Stimulated activated CD4-positive, alpha-beta T cell treated with anti-CD3 and anti-CD28 coated beads, TNF-alpha, amount 100 ng/mL, for 4 hours (primary cell): Measurements from ENCODE around the gene RBM4B.

Source experiments
- DNase-seq, 3 experiments: peaks; one replicate each; pipeline ENCODE4 v3.0.0-alpha.2; 2020; ENCODE audit warnings: low read depth in 3 of 3

The RBM4B gene

DNA sequence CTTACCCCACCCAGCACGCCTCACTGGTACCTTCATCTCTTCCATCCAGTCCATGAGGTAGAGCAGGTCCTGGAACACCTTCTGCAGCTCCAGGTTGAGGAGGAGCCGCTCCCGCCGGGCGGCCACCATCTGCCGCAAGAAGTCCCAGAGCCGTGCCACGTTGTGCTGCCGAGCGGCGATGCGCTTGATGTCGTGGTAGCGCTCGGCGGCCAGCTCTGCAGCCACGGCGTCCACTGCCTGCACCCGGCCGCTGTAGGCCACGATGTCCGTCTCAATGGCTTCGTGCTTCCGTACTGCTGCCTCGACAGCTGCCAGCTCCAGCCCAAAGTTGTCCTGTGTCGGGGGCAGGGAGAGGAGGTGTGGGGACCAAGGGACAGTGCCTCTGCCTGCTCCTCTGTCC, 29.8 kb upstream of the RBM4B start:
- DNase-seq = no peak

DNA sequence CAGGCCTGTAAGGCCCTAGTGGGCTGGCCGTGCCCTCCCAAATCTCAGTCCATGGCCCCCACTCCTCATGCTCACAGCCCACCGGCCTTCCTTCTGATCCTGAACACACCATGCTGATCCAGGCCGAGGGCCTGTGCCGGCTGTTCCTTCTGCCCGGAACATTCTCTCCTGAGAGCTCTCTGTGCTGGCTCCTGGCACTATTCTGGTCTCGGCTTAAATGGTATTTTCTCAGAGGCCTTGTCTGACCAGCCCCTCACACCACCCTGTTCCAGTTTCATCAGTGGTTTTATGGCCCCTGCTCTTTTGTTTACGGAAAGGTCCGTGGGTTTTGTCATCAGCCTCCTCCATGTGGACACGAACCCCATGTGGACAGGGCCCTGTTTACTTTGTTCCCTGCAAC, 29.3 kb upstream of the RBM4B start:
- DNase-seq = no peak

DNA sequence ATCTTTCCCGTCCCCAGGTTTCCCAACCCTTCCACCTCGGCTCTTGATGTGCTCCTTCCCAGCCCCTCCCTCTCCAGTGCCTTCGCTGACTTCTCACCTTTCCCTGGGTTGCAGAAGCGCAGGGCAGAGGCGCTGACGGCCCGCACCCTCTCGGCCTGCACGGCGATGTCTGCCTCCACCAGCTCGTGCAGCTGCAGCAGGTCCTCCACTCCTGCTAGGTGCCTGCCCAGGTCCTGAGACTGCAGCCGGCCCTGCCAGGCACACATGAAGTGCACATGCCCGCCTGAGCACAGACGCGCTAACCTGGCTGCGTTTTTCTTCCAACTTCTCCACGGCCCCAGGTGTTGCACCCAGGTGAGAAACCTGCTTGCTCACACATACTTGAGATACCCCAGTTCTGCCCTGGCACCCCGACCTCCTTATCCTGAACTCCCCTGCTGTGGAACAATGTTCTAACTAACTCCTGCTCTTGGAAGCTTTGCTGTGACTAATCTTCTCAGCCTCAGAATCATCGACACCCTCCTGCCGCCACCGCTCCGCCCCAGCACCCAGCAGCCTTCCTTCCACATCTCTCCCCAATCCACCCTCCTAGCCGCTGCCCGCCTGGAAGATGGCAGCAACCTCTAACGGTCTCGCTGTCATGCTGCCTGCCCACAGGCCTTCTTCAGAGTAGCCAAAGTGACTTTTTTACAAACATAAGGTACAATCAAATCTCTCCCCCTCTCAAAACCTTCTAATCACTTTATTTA, 28.1 kb upstream of the RBM4B start:
- no peak for DNase-seq

DNA sequence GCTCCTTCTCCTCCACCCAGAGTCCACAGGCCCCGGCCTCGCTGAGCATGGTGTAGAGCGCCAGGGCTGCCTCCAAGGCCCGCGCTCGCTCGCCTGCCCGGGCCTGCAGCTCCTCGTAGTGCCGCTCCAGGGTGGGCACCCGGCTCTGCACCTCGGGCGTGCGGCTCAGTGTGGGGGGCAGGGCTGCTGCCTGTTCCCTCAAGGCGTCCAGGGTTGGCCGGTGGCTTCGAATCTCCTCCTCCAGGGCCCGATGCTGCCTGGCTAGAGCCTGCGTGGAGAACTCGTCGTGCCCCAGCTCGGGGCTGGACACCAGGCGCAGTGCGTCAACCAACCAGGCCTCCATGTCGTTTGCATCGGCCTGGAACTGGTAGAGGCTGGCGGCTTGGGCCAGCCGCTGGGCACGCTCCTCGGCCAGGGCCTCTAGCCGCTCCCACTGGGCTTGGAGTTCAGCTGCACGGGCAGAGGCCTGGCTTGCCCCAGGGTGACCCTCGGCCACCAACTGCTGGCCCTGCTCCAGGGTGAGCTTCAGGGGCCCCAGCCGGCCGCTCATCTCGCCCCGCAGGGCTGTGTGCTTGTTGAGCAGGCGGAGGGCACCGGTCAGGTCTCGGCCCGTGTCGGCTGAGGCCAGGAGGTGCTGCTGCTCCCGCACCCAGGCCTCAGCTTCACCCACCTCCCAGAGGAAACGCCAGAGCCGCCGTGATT, 27.1 kb upstream of the RBM4B start:
- DNase-seq = no peak

DNA sequence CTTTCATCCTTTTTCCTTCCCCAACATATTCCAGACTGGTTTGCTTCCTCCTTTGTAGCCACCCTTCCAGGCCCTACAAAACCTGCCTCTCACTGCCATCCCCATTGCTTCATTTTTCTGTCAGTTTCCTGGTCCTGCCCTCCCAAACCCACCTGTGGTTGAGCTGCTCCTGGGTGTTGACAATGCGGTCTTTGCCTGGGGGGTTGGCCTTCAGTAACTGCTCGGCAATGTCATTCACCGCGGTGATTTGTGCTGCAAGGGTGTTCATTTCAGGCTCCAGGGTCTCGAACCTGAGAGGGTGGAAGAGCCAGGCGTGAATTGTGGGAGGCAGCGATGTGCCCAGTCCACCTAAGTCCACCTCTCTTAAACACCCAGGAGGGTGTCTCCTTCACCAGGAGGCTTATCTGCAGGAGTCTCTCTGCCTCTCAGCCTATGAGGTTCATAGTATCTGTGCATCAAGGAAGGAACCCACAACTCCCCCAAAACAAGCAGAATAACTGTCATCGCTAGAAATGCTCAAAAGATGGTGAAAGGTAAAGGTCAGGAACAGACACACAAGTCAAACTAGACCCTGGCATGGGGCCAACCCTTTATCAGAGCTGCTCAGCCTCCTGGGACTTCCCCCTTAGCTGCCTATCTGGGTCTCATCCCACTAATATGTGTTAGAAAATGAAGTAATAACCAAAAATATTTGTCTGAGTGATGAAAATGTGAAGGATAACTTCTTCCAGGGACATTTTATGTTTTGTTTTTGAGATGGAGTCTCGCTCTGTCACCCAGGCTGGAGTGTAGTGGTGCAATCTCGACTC, 23.9 kb upstream of the RBM4B start:
- no peak for DNase-seq

DNA sequence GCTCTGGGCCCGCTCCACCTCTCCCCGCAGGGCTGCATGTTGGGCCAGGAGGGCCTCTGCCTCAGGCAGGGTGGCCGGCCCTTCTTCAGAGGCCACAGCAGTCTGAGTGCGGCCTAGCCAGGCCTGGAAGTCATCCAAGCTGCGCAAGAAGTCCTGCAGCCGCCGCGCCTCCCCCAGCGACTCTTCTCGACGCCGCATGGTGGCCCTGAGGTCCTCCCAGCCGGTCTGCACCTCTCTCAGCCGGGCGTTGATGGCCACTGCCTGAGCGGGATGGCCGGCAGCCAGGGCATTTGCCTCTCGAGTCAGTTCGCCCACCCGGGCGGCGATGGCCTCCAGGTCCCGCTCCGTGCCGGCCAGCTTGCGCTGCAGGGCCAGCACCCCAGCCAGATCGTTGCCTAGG, 23.1 kb upstream of the RBM4B start:
- DNase-seq = no peak

DNA sequence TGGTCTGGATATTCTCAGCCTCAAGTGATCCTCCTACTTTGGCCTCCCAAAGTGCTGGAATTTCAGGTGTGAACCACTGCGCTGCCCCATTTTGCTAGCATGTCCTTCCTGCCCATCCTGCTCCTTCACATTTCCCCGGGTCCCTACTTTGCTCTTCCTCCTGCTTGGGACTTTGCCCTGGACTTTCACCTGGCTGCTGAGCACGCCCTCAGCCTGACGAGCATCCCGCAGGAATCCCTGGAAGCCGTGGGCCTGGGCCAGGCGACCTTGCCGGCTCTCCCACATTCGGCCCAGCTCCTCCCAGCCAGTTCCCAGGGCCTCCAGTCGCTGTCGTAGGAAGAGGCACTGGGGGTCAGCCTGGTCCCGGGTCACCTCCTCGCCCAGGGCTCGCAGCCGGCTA, 22.6 kb upstream of the RBM4B start:
- DNase-seq = no peak

DNA sequence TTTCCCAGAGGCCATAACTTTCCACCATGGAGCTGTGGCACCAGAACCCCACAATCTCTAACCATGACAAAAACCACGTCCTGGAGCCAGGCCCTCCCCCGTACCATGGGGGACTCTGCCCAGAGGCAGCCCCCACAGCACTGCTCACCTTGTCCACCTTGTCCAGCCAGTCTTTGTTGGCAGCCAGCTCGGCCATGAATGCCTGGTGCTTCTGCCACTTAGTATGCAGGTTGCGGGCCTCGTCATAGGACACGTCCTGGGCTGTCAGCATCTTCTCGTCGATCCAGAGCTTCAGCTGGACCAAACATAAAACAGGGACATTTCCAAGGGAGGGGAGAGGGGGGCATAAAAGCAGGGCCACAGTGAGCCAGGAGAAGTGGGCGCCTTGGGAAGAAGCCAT, 20.8 kb upstream of the RBM4B start:
- DNase-seq = no peak

DNA sequence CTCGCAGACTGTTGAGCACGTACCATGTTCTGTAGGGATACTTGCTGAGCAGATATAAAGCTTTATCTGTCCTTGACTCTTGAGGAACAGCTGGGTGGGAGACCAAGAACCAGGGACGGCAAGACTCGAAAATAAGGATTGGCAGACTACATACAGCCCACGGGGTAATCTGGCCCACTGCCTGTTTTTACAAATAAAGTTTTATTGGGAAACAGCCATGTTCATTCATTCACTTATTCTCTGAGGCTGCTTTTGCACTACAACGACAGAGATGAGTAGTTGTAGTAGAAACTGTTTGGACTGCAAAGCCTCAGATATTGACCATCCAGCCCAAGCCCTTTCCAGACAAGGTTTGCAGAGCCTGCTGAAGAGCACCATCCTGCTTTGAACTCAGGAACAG, 20.3 kb upstream of the RBM4B start:
- DNase-seq = no peak

DNA sequence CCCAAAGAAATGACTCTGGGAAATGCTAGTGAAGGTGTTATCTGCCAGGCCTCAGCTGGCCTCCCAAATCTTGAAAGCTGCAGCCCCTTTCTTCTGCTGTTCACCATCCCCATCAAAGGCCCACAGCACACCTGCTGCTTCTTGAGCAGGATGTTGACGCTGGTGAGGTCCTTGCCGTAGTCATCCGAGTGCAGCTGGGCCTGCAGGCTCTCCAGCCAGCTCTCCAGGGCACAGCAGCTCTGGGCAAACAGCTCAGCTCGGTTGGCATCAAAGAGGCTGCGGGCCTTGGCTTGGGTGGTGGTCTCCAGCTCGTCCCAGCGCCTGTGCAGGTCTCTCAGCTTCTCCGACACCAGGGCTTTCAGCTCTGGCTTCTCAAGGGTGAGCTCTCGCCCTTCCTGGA, 18.5 kb upstream of the RBM4B start:
- no peak for DNase-seq

DNA sequence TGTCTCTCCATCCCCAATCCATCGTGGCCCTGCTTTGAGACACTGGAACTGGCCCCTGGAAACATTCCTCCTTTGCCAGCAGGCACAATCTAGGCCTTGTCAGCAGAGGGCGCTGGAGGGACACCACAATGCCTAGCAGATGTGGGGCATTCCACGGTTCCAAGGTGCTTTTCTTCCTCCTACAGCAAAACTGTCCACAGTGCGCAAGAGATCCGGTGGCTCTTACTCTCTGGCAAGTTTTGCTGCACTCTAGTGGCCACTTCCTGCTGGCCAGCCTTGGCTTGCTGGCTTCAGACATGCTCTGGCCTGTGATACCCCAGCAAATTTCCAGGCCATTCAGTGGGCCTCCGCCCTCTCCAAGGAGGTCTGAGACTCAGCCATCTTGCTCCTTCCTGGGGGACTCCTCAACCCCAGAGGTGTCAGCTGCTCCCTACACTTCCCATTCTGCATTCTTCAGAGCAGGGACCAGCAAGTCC, 17.1 kb upstream of the RBM4B start:
- DNase-seq = peak; percentile 63 to 74 (median 68)

DNA sequence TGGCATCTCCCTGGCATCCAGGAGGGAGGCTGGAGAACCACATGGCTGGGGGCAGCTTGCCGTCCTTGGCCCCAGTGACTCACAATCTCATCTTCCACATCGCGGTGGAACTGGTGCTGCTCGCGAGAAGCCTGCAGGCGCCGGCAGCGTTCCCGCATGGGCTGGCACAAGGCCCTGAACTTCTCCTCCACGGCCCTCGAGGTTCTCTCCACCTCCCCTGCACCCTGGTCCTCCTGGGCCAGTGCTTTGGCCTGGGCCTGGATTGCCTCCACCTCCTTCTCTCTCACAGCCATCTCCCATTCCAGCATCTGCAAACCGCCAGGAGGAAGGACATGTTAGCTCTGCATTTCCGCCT, 16.3 kb upstream of the RBM4B start:
- DNase-seq = no peak

DNA sequence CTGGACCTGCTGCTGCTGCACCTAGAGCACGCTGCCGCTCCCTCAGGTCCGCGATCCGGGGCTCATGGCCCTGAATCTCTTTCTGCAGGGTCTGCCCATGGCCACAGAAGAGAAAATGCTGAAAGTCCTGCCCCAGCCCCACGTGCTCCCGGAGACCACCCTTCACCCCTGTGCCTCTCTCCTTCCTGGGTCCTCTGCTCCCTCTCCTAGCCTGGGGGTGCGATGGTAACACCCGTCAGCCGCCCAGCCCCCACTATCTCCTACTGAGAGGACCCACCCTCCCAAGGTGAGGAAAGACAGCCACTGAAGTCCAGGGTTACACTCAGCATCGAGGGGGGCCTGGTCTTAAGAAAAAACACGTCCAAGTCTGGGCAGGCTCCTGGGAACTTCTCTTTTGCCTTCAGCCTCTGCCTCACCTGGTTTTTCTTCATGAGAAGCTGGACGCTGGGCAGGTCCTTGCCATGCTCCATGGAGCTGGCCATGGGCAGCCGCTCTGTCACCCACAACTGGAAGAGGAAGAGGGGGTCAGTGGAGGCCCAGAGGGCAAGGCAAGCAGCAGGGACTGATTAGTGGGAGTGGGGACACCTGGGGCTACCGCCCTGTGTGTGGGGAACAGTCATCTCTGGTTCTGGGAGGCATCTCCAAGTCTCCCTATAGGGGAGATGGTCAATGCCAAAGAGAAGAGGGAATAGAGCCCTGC, 15.8 kb upstream of the RBM4B start:
- DNase-seq = no peak

DNA sequence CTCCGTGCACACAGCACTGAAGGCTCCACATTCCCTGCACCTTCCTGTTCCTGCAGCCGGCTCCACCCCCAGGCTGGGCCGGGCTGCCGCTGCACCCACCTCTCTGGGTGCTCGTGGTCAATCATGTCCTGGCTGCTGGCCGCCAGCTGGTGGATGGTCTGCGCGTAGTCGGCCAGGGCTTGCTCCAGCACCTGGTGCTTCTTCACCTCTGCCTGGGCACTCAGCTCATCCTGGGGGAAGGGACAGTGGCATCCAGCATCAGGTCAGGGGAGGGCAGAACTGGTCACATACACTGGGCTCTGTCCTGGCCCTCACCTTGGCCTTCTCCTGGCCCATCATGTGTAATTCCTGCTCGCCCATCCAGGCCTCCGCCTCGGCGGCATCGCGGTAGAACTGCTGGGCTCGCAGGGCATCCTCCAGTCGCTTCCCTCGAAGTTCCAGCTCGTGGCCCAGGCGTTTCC, 15.2 kb upstream of the RBM4B start:
- DNase-seq = no peak

DNA sequence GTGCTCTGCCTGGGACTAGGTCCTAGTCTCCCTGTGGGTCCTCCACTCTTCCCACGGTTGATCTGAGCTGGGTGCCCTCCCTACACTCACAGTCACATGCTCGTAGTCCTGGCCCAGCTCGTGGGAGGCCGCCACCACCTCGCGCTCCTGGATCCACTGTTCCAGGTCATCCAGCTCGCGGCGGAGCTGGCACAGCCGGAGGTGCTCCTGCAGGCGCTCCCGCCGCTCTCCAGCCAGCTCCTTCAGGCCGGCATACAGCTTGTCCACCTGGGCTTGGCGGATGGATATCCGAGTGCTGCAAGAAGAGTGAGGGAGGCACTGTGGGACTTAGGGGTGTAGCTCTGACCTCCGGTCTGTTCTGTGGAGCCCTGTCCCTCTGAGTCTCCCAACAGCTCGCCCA, 14.8 kb upstream of the RBM4B start:
- DNase-seq = no peak

DNA sequence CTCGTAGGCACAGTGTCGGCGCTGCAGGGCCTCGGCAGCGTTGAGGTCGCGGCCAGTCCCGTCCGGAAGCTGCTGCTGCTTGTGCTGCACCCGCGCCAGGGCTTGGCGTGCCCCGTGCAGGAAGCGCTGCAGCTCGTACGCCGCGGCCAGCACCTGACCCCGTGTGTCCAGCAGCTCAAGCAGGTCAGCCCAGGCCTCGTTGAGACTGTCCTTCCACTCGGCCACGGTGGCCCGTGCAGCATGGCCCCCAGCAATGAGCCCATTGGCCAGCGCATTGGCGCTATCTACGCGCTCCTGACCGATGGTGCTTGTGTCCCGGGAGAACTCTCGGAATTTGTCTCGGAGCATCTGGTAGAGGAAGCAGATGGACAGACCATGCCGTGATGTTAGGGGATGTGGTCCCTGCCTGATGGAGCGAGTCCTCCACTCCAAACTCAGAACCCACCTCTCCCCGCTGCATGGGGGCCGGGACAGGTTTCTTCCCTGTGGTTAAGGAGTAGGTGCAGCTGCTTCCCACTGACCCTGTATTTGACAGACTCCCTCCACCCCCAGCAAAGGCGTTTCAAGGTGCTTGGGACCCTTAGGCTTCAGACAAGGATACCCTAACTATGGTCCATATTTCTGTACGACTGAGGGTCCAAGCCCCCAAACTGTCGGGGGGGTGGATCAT, 13.8 kb upstream of the RBM4B start:
- no peak for DNase-seq

DNA sequence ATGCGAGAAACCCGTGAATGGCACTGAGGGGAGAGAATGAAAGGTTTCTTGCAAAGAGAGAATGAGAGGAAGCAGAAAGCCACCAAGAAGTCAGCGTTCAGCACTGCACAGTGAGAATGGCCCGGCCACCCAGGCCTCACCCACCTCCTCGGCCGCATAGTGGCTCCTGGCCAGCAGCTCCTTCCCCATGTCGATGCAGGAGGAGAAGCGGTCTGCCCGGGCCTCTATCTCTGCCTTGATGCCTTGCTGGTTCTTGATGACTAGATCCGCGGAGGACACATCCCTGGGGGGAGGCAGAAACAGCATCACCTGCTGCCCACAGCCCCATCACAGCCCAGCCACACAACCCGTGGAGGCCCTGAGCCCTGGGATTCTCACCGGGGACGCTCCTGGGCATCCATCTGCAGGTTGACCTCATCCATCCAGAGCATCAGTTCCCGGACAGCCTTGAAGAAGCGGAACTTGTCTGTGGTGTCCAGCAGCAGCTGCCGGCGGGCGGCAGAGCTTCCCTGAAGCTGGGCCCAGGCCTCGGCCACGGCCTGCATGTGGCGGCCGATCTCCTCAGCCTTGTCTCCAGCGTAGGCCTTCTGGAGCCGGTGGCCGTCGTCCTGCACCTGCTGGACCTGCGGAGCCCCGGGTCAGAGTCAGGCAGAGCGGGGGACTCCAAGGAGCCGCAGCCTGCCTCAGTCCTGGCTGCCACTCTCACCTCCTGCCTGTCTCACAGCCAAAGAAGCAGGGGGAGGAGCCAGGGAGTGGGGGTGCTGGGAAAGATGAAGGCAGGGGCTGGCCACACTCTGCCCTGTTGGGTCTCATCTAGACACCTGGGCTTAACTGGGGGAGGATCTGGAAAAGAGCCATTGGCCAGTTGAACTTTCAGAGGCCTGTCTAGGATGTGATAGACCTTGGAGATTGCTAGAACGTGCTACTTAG, 12.2 kb upstream of the RBM4B start:
- DNase-seq = no peak

DNA sequence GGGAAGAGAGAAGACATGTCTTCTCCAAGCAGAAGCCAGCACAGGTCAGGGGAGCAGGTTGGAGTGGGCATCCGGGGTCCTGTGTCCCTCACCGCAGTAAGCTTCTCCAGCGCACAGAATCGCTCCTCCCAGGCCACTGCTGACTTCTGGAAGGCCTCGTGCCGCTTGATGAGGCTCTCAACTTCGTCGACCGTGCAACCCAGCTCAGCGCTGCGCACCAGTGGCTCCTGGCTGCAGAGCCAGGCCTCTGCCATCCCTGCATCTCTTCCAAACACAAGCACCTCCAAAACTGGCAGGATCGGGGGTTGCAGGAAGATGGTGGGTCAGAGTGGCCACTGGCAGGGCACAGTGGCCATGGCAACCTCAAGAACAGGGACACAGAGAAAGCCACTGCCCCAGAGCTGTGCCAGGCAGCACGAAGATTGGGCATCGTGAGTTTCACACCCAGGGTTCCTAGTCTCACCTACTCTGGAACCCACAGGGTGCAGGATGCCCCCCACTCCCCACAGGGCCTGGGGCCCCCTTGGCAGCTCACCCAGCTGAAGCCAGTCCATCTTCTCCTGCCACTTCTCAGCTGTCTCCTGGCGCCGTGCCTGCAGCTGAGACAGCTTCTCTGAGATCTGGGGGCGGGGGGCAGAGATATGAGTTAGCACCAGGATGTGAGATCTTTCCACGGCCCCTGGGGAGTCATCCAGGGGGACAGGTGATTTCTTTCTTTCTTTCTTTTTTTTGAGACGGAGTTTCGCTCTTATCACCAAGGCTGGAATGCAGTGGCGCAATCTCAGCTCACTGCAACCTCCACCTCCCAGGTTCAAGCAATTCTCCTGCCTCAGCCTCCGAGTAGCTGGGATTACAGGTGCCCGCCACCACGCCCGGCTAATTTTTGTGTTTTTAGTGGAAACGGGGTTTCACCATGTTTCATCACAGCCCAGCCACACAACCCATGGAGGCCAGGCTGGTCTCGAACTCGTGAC, 11.2 kb upstream of the RBM4B start:
- no peak for DNase-seq

DNA sequence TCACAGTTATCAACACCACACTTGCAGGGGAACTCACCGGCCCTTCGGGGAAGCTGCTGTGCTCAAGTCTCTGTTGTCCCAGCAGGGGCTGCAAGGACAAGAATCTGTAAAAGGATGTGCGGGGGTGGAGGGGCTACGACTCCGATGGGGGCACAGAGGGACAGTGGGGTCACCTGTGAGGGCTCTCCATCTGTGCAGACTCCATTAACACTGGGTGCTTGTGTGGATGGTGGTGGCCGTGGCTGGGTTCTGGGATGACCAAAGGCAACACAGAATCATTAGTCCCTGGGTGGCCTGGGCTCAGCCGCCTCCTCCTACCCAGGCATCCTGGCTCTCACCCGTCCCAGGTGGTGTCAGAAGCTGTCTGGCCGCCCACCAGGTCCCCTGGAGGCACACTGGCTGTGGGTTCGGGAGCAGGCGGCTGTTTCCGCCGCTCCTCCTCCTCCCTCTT, 10.2 kb upstream of the RBM4B start:
- no peak for DNase-seq
